K562 (cell line): Measurements from ENCODE around the gene WIPF2. TPM values are rescaled to one million over a fixed set of nuclear protein-coding genes. Genes with fewer than 3 reads are reported as not detected.
A peak's percentile ranks its signal among the peaks of the same experiment; 100 is the strongest.

Source experiments
- BMI1 ChIP-seq: fragments of 150-350 bp; IDR thresholded peaks from 2 replicates; pipeline ENCODE4 v1.6.1; 2014; ENCODE audit warnings: low read length
- ELF2 ChIP-seq: fragments of 250-450 bp; sonication (Bioruptor Pico); IDR thresholded peaks from 2 replicates; pipeline ENCODE4 v1.5.0; 2021; ENCODE audit warnings: mild to moderate bottlenecking
- ELF4 ChIP-seq: fragments of 450-650 bp; formaldehyde crosslinking; IDR thresholded peaks from 2 replicates; pipeline ENCODE4 v1.4.0; 2022; ENCODE audit warnings: missing genetic modification characterization
- GABPB1 ChIP-seq: sonication (generic); formaldehyde crosslinking; IDR thresholded peaks from 2 replicates; pipeline ENCODE4 v1.8.0; 2022; ENCODE audit warnings: mild to moderate bottlenecking, missing genetic modification reagents
- ILK ChIP-seq: fragments of 450-650 bp; IDR thresholded peaks from 2 replicates; pipeline ENCODE4 v1.6.1; 2016; ENCODE audit warnings: missing genetic modification characterization, low read depth, mild to moderate bottlenecking, missing compliant biosample characterization, moderate library complexity, borderline replicate concordance
- MTA3 ChIP-seq: fragments of 450-650 bp; formaldehyde crosslinking; IDR thresholded peaks from 2 replicates; pipeline ENCODE4 v1.6.1; 2017; ENCODE audit warnings: mild to moderate bottlenecking, borderline replicate concordance
- MTF1 ChIP-seq: fragments of 250-450 bp; sonication (Bioruptor Pico); IDR thresholded peaks from 2 replicates; pipeline ENCODE4 v1.9.0; 2021; ENCODE audit warnings: moderate library complexity, mild to moderate bottlenecking, inconsistent platforms, borderline replicate concordance
- NFIC ChIP-seq: fragments of 450-650 bp; IDR thresholded peaks from 2 replicates; pipeline ENCODE4 v1.6.1; 2017; ENCODE audit warnings: mild to moderate bottlenecking, inconsistent platforms
- PHF8 ChIP-seq: fragments of 200-600 bp; sonication (generic); IDR thresholded peaks from 2 replicates; pipeline ENCODE4 v1.6.1; 2012; ENCODE audit warnings: mixed run types, mild to moderate bottlenecking, inconsistent platforms, low read length, moderate library complexity, borderline replicate concordance
- SMARCE1 ChIP-seq: fragments of 450-650 bp; IDR thresholded peaks from 2 replicates; pipeline ENCODE4 v1.7.1; 2016; ENCODE audit warnings: mild to moderate bottlenecking
- SPI1 ChIP-seq: IDR thresholded peaks from 2 replicates; pipeline ENCODE4 v1.6.1; 2011; ENCODE audit warnings: low read depth, low read length, control low read depth, borderline replicate concordance
- XRCC5 ChIP-seq: fragments of 200-400 bp; formaldehyde crosslinking; IDR thresholded peaks from 2 replicates; pipeline ENCODE4 v1.6.1; 2017; ENCODE audit warnings: low read depth, mild to moderate bottlenecking, low read length
- ZZZ3 ChIP-seq: fragments of 450-650 bp; IDR thresholded peaks from 2 replicates; pipeline ENCODE4 v1.6.1; 2016; ENCODE audit warnings: antibody characterized with exemption, mild to moderate bottlenecking, moderate library complexity
- polyA plus RNA-seq, 8 experiments: library from polyadenylated mRNA; depleted of rRNA in 4 of 8; stranded (reverse) in 5 of 8; unstranded in 3 of 8; fragments of >200 nt; fragmentation: Nextera tagmentation in 2 of 8; fragmentation: Illumina TruSeq in 1 of 8; extraction: Ambion mirVana in 2 of 8; extraction: Trizol in 1 of 8; gene quantifications; 2 replicates each; pipeline versions ENCODE4 v1.2.1 to v1.2.3, GENCODE V29; 2011 to 2014; ENCODE audit warnings: inconsistent platforms in 1 of 8, missing spikeins in 1 of 8
- total RNA-seq, 7 experiments: library from RNA; depleted of rRNA in 6 of 7; stranded (reverse); fragments of >200 nt in 6 of 7; fragmentation: Illumina TruSeq in 2 of 7; extraction: Trizol in 2 of 7; gene quantifications; 2 replicates each; pipeline versions ENCODE4 v1.2.1 to v1.2.3, GENCODE V29; 2011 to 2021; ENCODE audit warnings: low replicate concordance in 1 of 7
- TF ChIP-seq, protein P1 (sequence below): sonication (generic); formaldehyde crosslinking; IDR thresholded peaks from 2 replicates; pipeline ENCODE4 v1.9.0; 2022; ENCODE audit warnings: mild to moderate bottlenecking, missing genetic modification reagents
- TF ChIP-seq, protein P2 (sequence below): fragments of 450-650 bp; formaldehyde crosslinking; IDR thresholded peaks from 2 replicates; pipeline ENCODE4 v1.4.0; 2020; ENCODE audit warnings: mild to moderate bottlenecking
- TF ChIP-seq, protein P3 (sequence below): sonication (generic); formaldehyde crosslinking; IDR thresholded peaks from 2 replicates; pipeline ENCODE4 v1.9.0; 2022; ENCODE audit warnings: mild to moderate bottlenecking, missing genetic modification reagents
- TF ChIP-seq, protein P4 (sequence below), 2 experiments: fragments of 450-650 bp; formaldehyde crosslinking in 1 of 2; IDR thresholded peaks; 2 replicates each; pipeline versions ENCODE4 v1.4.0 to v1.6.1; 2014 to 2020; ENCODE audit warnings: mild to moderate bottlenecking in 2 of 2, borderline replicate concordance in 1 of 2, low read depth in 1 of 2

The WIPF2 gene
- total and polyA plus RNA-seq, 9 of the 15 experiments (the other 6 are each of a cell fraction or from before 2014, with no cell fraction given) = 3.6 to 15.0 (median 5.3) TPM

DNA sequence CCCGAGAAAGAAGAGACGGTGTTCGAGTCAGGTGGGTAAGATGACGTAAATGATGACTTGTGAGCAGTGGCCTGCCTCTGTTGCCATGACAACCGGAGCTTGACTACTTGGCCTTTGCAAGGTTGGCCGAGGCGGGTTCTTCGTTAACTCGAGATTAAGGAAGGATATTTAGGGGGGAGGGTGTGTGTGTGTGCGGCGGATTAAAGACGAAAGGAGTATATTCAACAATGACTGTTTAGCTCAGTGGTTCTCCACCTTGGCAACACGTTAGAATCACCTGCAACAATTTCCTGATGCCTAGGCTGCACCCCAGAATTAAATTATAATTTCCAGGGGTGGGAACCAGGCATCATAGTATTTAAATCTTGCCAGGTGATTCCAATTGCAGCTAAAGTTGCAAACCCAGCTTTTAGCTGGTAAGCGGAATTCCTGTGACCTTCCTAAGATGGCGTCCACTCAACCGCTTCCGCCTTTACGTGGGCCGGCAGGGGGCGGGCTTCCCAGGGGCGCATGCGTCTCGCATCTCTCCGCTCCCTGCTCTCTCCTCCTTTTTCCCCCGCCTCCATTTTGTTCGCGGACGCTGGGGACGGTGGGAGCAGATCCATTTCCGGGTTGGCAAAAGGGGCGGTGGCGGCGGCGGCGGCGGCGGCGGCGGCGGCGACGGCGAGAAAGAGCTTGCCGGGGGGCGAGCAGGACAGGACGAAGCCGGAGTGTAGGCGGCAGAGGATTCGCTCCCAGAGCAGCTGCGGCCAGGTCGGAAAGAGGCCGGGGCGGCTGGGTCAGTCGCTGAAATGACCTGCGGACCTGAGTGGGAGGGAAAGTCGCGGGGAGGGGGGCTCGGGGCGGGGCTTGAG, at the start of gene WIPF2 (continued):
- TF ChIP-seq, protein P1, sequence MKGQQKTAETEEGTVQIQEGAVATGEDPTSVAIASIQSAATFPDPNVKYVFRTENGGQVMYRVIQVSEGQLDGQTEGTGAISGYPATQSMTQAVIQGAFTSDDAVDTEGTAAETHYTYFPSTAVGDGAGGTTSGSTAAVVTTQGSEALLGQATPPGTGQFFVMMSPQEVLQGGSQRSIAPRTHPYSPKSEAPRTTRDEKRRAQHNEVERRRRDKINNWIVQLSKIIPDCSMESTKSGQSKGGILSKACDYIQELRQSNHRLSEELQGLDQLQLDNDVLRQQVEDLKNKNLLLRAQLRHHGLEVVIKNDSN (CRISPR knock-in tag) = 0 out of 2 replicates have a peak, but pooled peaks have one; percentile 9
- peak; percentile 94 for TF ChIP-seq BMI1
- peak; percentile 74 for TF ChIP-seq SPI1
- TF ChIP-seq, protein P2, sequence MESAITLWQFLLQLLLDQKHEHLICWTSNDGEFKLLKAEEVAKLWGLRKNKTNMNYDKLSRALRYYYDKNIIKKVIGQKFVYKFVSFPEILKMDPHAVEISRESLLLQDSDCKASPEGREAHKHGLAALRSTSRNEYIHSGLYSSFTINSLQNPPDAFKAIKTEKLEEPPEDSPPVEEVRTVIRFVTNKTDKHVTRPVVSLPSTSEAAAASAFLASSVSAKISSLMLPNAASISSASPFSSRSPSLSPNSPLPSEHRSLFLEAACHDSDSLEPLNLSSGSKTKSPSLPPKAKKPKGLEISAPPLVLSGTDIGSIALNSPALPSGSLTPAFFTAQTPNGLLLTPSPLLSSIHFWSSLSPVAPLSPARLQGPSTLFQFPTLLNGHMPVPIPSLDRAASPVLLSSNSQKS (CRISPR knock-in tag) = no peak
- no peak for TF ChIP-seq ILK (tag)
- TF ChIP-seq GABPB1 (CRISPR knock-in tag) = peak; percentile 79
- 0 out of 2 replicates have a peak, but pooled peaks have one; percentile 68 for TF ChIP-seq MTA3
- peak; percentile 99 for TF ChIP-seq ELF2 (CRISPR knock-in tag)
- TF ChIP-seq, protein P3, sequence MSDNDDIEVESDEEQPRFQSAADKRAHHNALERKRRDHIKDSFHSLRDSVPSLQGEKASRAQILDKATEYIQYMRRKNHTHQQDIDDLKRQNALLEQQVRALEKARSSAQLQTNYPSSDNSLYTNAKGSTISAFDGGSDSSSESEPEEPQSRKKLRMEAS (CRISPR knock-in tag) = peak; percentile 19; the same call in 1 of the 2 replicates
- TF ChIP-seq MTF1 (CRISPR knock-in tag) = no peak
- no peak for TF ChIP-seq ZZZ3
- no peak for TF ChIP-seq SMARCE1
- TF ChIP-seq NFIC = peak; percentile 49; the same call in 1 of the 2 replicates
- TF ChIP-seq XRCC5 = peak; percentile 88; the same call in 1 of the 2 replicates
- peak; percentile 68; the same call in 1 of the 2 replicates for TF ChIP-seq PHF8
- TF ChIP-seq ELF4 (CRISPR knock-in tag) = peak; percentile 89
- TF ChIP-seq, protein P4, sequence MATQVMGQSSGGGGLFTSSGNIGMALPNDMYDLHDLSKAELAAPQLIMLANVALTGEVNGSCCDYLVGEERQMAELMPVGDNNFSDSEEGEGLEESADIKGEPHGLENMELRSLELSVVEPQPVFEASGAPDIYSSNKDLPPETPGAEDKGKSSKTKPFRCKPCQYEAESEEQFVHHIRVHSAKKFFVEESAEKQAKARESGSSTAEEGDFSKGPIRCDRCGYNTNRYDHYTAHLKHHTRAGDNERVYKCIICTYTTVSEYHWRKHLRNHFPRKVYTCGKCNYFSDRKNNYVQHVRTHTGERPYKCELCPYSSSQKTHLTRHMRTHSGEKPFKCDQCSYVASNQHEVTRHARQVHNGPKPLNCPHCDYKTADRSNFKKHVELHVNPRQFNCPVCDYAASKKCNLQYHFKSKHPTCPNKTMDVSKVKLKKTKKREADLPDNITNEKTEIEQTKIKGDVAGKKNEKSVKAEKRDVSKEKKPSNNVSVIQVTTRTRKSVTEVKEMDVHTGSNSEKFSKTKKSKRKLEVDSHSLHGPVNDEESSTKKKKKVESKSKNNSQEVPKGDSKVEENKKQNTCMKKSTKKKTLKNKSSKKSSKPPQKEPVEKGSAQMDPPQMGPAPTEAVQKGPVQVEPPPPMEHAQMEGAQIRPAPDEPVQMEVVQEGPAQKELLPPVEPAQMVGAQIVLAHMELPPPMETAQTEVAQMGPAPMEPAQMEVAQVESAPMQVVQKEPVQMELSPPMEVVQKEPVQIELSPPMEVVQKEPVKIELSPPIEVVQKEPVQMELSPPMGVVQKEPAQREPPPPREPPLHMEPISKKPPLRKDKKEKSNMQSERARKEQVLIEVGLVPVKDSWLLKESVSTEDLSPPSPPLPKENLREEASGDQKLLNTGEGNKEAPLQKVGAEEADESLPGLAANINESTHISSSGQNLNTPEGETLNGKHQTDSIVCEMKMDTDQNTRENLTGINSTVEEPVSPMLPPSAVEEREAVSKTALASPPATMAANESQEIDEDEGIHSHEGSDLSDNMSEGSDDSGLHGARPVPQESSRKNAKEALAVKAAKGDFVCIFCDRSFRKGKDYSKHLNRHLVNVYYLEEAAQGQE (IDR thresholded peaks at IDR 0.05; ENCODE audit: borderline replicate concordance) = peak; percentile 6; the same call in 1 of the 2 replicates
- TF ChIP-seq, protein P4 (CRISPR knock-in tag; IDR thresholded peaks at IDR 0.05; ENCODE audit: low read depth) = no peak
